ENCODE results near the gene IL11. TPM values are rescaled to one million over a fixed set of nuclear protein-coding genes. Genes with fewer than 3 reads are reported as not detected.
A peak's percentile ranks its signal among the peaks of the same experiment; 100 is the strongest.

Gene IL11
- polyA plus RNA-seq, 1 experiment: 14.8 TPM

DNA sequence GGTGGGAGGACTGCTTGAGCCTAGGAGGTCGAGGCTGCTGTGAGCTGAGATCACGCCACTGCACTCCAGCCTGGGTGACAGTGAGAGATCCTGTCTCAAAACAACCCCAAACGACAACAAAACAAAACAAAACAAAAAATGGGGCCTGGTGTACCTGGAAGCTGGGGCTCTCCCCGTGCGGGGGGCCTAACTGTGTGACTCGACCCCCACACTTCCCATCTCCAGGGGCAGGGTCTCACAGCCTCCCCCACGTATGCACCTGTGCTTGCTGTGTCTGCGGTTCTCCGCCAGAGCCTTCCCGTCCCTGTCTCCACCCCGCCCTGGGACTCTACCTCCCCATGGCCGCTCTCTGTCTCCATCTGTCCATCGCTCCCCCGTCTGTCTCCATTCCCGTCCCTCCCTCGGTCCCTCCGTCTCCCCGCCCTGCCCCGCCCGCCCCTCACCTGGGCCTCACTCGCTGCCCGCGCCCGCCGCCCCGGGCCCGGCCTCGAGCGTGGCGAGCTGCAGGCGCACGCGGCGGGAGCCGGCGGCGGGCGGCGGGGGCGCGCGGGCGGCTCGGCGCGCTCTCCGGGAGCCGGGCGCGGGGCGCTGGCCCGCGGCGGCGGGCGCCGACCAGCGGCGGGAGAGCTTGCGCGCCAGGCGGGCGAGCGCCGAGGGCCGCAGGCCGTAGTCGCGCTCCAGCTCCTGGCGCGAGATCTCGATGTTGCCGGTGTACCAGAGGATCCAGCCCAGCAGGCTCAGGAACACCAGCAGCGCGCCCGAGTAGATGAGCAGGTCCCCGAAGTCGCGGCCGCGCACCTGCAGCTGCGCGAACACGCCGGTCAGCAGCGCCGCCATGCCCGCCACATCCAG is 13.2 kb upstream of the IL11 start:
- Histone ChIP-seq H3K4me3 (ENCODE audit: low read depth, low read length) (peak overlapping the region; percentile 58), H3K9me3 (ENCODE audit: control insufficient read depth, insufficient read depth, low read length) (peaks cover 4% of the 10 kb centered on the region; the same call in 1 of the 2 replicates), H3K27ac (ENCODE audit: low read depth, low read length) (peak overlapping the region; percentile 2), H3K27me3 (ENCODE audit: control insufficient read depth, insufficient read depth, low read length) (no peaks in the 10 kb centered on the region)
- no peak for DNase-seq (ENCODE audit: low read depth, low spot score)
- ChIA-PET POLR2A (interaction anchor here (0.6 to 2.9 kb wide), 10 partner anchors 8 to 124 kb away, joined by 3 to 24 read pairs (median 6); partner anchors contain the start of genes GARIN5B, HSPBP1, IL11 and PPP6R1), CTCF (interaction anchor here (0.6 to 3.2 kb wide), 4 partner anchors 44 to 242 kb away, joined by 3 to 15 read pairs (median 3); partner anchors contain the start of gene KMT5C)
- TF ChIP-seq, protein P1, sequence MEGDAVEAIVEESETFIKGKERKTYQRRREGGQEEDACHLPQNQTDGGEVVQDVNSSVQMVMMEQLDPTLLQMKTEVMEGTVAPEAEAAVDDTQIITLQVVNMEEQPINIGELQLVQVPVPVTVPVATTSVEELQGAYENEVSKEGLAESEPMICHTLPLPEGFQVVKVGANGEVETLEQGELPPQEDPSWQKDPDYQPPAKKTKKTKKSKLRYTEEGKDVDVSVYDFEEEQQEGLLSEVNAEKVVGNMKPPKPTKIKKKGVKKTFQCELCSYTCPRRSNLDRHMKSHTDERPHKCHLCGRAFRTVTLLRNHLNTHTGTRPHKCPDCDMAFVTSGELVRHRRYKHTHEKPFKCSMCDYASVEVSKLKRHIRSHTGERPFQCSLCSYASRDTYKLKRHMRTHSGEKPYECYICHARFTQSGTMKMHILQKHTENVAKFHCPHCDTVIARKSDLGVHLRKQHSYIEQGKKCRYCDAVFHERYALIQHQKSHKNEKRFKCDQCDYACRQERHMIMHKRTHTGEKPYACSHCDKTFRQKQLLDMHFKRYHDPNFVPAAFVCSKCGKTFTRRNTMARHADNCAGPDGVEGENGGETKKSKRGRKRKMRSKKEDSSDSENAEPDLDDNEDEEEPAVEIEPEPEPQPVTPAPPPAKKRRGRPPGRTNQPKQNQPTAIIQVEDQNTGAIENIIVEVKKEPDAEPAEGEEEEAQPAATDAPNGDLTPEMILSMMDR (IDR thresholded peaks at IDR 0.05; ENCODE audit: low read depth, low read length): no peak

DNA sequence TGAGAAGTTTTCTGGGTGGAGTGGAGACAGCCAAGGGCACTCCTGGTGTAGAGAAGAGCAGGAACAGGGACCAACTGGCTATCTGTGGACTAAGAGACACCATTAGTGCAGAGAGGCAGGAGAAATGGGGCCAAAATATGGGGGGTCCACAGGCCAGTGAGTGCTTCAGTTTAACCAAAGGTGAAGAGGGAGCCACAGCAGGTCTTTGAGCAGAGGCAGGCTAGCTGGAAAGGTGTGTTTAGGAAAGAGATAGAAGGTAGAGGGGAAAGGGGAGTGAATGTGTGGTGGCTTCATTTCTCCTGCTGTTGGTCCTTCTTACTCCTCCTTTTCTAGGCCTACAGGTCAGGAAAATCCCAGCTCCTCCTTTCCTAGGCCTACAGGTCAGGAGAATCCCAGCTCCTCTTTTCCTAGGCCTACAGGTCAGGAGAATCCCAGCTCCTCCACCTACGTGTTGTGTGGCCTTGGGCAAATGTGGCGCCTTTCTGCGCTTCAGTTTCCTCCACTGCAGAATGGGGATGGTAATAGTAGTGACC is 12.3 kb upstream of the IL11 start:
- no peaks in the 10 kb centered on the region for H3K27me3 ChIP-seq (ENCODE audit: control insufficient read depth, insufficient read depth, low read length)
- TF ChIP-seq, protein P1 (IDR thresholded peaks at IDR 0.05; ENCODE audit: low read depth, low read length): no peak
- peaks cover 4% of the 10 kb centered on the region; the same call in 1 of the 2 replicates for H3K9me3 ChIP-seq (ENCODE audit: control insufficient read depth, insufficient read depth, low read length)
- CTCF ChIA-PET: interaction anchor here (3.2 kb wide), 1 partner anchor 91 kb away, joined by 15 read pairs; no protein-coding TSS in a partner anchor
- POLR2A ChIA-PET: interaction anchor here (2.9 kb wide), 1 partner anchor 13 kb away, joined by 24 read pairs; the partner anchor contains the start of gene IL11
- DNase-seq (ENCODE audit: low read depth, low spot score): no peak
- no peak overlapping the region for H3K4me3 ChIP-seq (ENCODE audit: low read depth, low read length)
- H3K27ac ChIP-seq (ENCODE audit: low read depth, low read length): no peak overlapping the region

DNA sequence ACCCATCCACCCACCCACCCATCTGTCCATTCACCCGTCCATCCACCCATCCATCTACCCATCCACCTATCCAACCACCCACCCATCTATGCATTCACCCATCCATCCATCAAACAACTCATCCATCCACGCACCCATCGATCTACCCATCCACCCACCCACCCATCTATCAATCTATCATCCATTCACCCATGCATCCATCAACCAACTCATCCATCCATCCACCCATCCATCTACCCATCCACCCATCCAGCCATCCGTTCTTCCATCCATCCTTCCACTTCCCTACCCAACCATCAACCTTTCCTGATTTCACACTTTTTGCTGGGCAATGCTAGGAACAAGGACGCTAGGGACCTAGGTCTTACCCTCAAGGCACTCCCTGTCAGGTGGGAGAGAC is 11.8 kb upstream of the IL11 start:
- ChIA-PET CTCF (no interaction called here), POLR2A (no interaction called here)
- DNase-seq (ENCODE audit: low read depth, low spot score): no peak
- Histone ChIP-seq H3K9me3 (ENCODE audit: control insufficient read depth, insufficient read depth, low read length) (peaks cover 4% of the 10 kb centered on the region; the same call in 1 of the 2 replicates), H3K27me3 (ENCODE audit: control insufficient read depth, insufficient read depth, low read length) (no peaks in the 10 kb centered on the region), H3K27ac (ENCODE audit: low read depth, low read length) (no peak overlapping the region), H3K4me3 (ENCODE audit: low read depth, low read length) (no peak overlapping the region)
- TF ChIP-seq, protein P1 (IDR thresholded peaks at IDR 0.05; ENCODE audit: low read depth, low read length): no peak

DNA sequence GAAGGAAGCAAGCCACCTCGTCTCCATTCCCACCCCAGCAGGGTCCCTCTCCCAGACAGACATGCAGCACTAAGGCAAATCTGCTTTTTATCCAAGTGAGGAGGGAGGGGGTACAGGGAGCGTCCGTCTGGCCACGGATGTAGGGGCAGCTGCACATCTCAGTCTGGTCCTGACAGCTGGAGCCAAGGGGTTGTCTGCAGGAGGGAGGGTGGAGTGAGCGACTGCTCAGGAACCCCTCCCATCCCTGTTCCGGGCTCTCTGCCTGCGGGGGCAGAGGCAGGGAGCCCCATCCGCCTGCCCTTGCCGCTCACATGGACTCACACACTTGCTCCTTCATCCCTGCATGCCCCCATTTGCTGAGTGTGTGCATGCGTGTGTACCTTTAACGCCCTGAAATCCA is 8.9 kb upstream of the IL11 start:
- CTCF ChIA-PET: no interaction called here
- no peak for DNase-seq (ENCODE audit: low read depth, low spot score)
- H3K9me3 ChIP-seq (ENCODE audit: control insufficient read depth, insufficient read depth, low read length): no peaks in the 10 kb centered on the region; the same call in 1 of the 2 replicates
- H3K27ac ChIP-seq (ENCODE audit: low read depth, low read length): no peak overlapping the region
- TF ChIP-seq, protein P1 (IDR thresholded peaks at IDR 0.05; ENCODE audit: low read depth, low read length): no peak
- no peaks in the 10 kb centered on the region for H3K27me3 ChIP-seq (ENCODE audit: control insufficient read depth, insufficient read depth, low read length)
- POLR2A ChIA-PET: no interaction called here
- no peak overlapping the region for H3K4me3 ChIP-seq (ENCODE audit: low read depth, low read length)

Measured in AG04450 (cell line).